ENCODE measurements around the gene ADORA1.

Gene ADORA1

GRCh38 chr1:203162403-203162802 lies 34.9 kb downstream of the ADORA1 start:
- peak; percentile 39 to 45 for DNase-seq

- peak; percentile 32 to 64 for DNase-seq
Measured at GRCh38 chr1:203163891-203164635, 36.5 kb downstream of the ADORA1 start.

GRCh38 chr1:203165101-203165799 lies 37.7 kb downstream of the ADORA1 start:
- no peak for DNase-seq

- no peak for DNase-seq
Measured at GRCh38 chr1:203165800-203166161, 38.3 kb downstream of the ADORA1 start.

- DNase-seq = no peak
Measured at GRCh38 chr1:203166192-203166940, 38.8 kb downstream of the ADORA1 start.

- DNase-seq = no peak
Measured at GRCh38 chr1:203167026-203167912, 39.7 kb downstream of the ADORA1 start.

- DNase-seq = no peak
Measured at GRCh38 chr1:203167913-203168200, 40.3 kb downstream of the ADORA1 start.

- DNase-seq = no peak
Measured at GRCh38 chr1:203168256-203168786, 40.8 kb downstream of the ADORA1 start.

GRCh38 chr1:203168991-203169390 lies 41.5 kb downstream of the ADORA1 start:
- no peak for DNase-seq

GRCh38 chr1:203169770-203170520 lies 42.4 kb downstream of the ADORA1 start:
- no peak for DNase-seq

- no peak for DNase-seq
Measured at GRCh38 chr1:203170625-203171330, 43.3 kb downstream of the ADORA1 start.

- DNase-seq = no peak
Measured at GRCh38 chr1:203171341-203172183, 44.0 kb downstream of the ADORA1 start.

GRCh38 chr1:203172184-203173010 lies 44.9 kb downstream of the ADORA1 start:
- DNase-seq = peak in 1 of 2 donors; percentile 72

- DNase-seq = no peak
Measured at GRCh38 chr1:203173011-203173555, 45.6 kb downstream of the ADORA1 start.

- DNase-seq = no peak
Measured at GRCh38 chr1:203173566-203173965, 46.0 kb downstream of the ADORA1 start.

- DNase-seq = no peak
Measured at GRCh38 chr1:203174324-203174985, 46.9 kb downstream of the ADORA1 start.

GRCh38 chr1:203175237-203175826 lies 47.8 kb downstream of the ADORA1 start, which contains the start of gene MYBPH:
Gene MYBPH, minus strand, starts transcription at chr1:203175826. Its CDS starts 71 bp downstream, at chr1:203175755.
- no peak for DNase-seq

- DNase-seq = peak; percentile 47 to 80
Measured at GRCh38 chr1:203175827-203176241, 48.3 kb downstream of the ADORA1 start.

Measured in inflammatory macrophage treated with lipopolysaccharide for 1 hour (primary cell).